NB4 (cell line): ENCODE data around the gene ITFG2.

ENCODE experiments used
- DNase-seq: peaks from one replicate; pipeline ENCODE4 v3.0.0; 2010; ENCODE audit warnings: low read depth
- H3K4me3 ChIP-seq: one replicate; pipeline ENCODE4 v1.5.1; 2011; ENCODE audit warnings: mild to moderate bottlenecking, low read depth, low read length, moderate library complexity
- MYC ChIP-seq: IDR thresholded peaks from 2 replicates; pipeline ENCODE4 v1.6.1; 2011; ENCODE audit warnings: low read depth, low read length
- POLR2A ChIP-seq: IDR thresholded peaks from 2 replicates; pipeline ENCODE4 v1.6.1; 2011; ENCODE audit warnings: mild to moderate bottlenecking; ENCODE audit not compliant: insufficient read length; ENCODE audit errors: extremely low read depth
- TF ChIP-seq, protein P1 (sequence below): IDR thresholded peaks from 2 replicates; pipeline ENCODE4 v1.6.1; 2011; ENCODE audit warnings: low read depth, low read length
- TF ChIP-seq, protein P2 (sequence below): IDR thresholded peaks from one replicate; pipeline ENCODE4 v1.5.1; 2012; ENCODE audit warnings: low read depth, low read length

Gene ITFG2

DNA sequence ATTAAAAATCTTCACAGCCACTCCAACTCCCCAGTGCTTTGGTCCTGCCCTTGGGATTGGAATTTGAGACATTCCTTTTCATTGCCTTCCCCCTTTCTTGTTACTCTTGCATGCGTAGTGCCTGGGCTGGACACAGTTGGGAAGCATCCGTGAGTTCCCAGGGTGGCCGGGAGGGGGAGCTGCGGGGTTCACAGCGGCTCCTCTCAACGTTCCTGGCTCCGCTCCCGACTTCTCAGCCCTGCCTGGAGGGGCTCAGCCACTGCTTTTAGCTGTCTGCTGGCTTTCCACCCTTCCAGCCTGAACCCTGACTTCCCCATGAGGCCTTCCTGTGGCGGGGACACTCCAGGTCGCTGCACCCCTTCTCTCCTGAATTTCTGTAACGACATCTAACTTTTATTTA lies 41.2 kb downstream of the ITFG2 start:
- no peak overlapping the region for H3K4me3 ChIP-seq
- peak; percentile 54 for DNase-seq

DNA sequence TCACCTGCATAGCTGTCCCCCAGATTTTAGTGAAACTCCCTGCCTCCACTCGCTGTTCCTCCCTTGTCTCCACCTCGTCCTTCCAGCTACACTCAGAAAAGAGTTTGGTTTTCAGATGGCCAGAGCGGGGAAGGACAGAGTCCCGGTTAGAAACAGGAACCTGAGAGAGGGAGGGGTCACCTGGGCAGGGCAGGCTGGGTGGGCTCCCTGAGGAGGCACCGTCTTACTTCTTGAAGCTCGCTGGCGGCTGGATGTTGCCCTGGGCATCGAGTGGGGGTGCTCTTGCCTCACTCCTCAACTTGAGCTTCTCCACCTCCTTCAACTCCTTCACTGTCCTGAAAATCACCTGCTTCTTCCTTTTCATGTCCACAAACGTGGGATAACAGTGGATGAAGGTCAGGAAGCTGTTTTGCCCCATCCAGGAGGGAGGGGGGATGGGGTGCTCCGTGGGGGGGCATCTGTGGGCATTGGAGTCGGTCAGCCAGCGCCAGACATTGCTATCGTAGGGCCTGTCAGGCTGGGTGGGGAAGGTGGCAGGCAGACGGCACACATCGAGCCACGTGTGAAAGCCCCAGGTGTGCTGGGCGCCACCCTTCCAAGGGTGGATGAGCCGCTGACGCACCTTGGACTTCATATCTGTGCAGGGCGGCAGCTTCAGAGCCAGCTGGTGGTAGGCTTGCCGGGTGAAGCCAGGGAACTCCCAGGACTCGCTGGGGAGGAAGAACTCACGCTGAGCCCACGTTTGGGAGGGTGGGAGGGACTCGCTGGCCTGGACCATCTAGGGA lies 42.4 kb downstream of the ITFG2 start:
- TF ChIP-seq MYC (no peak), POLR2A (no peak)
- TF ChIP-seq, protein P1, sequence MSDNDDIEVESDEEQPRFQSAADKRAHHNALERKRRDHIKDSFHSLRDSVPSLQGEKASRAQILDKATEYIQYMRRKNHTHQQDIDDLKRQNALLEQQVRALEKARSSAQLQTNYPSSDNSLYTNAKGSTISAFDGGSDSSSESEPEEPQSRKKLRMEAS, result no peak
- TF ChIP-seq, protein P2, sequence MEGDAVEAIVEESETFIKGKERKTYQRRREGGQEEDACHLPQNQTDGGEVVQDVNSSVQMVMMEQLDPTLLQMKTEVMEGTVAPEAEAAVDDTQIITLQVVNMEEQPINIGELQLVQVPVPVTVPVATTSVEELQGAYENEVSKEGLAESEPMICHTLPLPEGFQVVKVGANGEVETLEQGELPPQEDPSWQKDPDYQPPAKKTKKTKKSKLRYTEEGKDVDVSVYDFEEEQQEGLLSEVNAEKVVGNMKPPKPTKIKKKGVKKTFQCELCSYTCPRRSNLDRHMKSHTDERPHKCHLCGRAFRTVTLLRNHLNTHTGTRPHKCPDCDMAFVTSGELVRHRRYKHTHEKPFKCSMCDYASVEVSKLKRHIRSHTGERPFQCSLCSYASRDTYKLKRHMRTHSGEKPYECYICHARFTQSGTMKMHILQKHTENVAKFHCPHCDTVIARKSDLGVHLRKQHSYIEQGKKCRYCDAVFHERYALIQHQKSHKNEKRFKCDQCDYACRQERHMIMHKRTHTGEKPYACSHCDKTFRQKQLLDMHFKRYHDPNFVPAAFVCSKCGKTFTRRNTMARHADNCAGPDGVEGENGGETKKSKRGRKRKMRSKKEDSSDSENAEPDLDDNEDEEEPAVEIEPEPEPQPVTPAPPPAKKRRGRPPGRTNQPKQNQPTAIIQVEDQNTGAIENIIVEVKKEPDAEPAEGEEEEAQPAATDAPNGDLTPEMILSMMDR, result no peak
- H3K4me3 ChIP-seq, result no peak overlapping the region
- DNase-seq, result no peak

More for the DNA sequence above, 41.2 kb downstream of the ITFG2 start:
- TF ChIP-seq, protein P2, result peak; percentile 69
- TF ChIP-seq MYC, result no peak

DNA sequence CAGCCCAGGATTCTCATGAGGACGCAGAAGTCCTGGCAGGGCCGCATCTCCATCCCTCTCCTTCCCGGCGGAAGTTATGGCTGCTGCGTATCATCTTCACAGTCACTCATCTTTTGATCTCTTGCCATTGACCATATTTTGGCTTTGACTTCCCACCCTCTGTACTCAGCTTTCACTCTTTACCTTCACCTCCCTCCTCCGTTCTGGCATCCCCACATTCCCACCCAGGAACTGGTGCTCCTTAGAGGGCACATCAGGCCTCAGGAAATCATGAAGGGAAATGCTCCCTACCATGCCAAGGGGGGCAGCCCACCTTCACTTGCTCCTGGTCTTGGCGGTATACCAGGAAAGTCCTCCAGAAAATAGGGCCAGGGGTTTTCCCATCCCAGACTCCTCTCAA lies 43.1 kb downstream of the ITFG2 start:
- H3K4me3 ChIP-seq, result no peak overlapping the region
- no peak for TF ChIP-seq POLR2A
- DNase-seq, result no peak

DNA sequence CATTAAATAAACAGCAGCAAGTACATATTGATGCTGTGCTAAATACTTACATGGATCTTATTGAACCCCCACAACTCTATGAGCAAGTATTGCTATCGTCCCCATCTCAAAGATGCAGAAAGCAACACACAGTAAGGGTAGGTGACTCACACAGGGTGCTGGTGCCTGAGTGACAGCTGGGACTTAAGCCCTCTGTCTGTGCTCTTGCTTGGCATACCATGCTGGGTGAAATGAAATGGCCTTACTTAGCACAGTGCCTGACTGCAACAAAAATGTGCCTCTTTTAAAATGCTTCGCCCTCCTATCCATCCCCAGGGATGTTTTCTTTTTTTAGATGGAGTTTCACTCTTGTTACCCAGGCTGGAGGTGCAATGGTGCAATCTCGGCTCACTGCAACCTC lies 43.6 kb downstream of the ITFG2 start:
- no peak for TF ChIP-seq MYC
- TF ChIP-seq, protein P1, result no peak
- TF ChIP-seq POLR2A, result no peak
- TF ChIP-seq, protein P2, result no peak
- DNase-seq, result peak; percentile 25
- no peak overlapping the region for H3K4me3 ChIP-seq

DNA sequence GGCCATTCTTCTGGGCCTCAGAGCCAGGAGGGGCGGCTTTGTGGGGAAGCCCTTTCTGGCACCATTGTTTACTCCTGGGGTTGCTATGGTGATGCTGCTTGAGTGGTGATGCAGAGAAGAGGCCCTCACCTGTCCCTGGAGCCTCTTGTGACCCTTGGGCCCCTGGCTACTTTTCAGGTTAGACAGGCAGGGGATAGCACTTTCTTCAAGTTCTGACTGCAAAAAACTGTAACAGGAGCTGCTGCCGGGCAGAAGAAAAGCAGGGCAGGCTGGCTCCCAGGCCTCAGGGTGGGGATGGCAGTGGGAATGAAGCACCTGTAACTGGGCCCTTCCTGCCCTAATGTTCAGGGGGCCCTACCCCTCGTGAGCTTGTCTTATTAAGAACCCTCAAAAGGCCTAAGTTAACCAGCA lies 44.6 kb downstream of the ITFG2 start, which contains the start of gene TEX52:
TSS of gene TEX52 (minus strand) at position 19 of the 411 bp plus-strand sequence. CDS start at position 6, 13 bp downstream.
- TF ChIP-seq, protein P2, result no peak
- TF ChIP-seq, protein P1, result no peak
- TF ChIP-seq MYC, result no peak
- no peak for TF ChIP-seq POLR2A
- no peak within 1 kb of the TSS for H3K4me3 ChIP-seq
- no peak for DNase-seq

DNA sequence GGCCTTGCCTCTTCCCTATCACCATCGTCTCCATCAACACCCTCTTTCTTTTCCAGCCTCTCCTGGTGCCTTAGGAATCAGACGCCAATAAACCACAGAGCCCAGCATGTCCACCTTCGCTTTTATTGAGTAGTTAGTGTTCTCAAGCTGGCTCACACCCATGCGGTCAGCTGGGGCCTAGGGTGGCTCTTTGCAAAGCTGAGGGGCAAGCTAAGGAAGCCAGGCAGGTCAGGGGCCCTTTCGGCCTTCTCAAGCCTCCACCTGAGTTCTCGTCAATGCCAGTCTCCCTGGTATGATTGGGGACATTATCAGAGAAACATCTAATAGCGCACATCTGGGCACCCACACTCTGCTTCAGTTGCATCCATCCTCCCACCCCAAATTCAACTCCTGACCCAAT lies 45.1 kb downstream of the ITFG2 start:
- TF ChIP-seq, protein P1, result no peak
- TF ChIP-seq POLR2A, result no peak
- no peak for DNase-seq
- no peak overlapping the region for H3K4me3 ChIP-seq

DNA sequence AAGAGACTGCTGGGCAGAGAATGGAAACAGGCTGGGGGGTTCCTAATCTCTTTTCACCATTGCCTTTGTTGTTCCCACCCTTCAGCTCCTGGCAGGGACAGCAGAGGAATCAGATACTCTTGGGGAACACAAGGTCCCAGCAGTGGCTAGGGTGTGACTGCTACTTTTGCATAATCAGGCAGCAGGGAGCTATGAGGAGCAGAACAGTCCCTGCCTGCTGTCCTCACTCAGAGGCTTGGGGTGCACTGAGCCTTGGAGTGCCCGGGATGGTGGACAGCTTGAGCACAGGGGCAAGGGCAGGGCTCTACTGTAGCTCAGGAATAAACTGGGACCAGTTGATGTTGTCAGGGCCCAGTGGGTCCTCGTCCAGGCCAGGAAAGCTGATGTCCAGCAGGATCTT lies 45.9 kb downstream of the ITFG2 start:
- H3K4me3 ChIP-seq, result no peak overlapping the region
- TF ChIP-seq, protein P1, result no peak
- TF ChIP-seq MYC (no peak), POLR2A (no peak)
- TF ChIP-seq, protein P2, result no peak
- DNase-seq, result no peak
